Measurements from ENCODE around the gene KRT39.
"Not testable (repeated sequence)": the region's sequence is repeated elsewhere in the genome, so short reads cannot be mapped to it uniquely, and the experiment has no call there.

KRT39 gene

DNA sequence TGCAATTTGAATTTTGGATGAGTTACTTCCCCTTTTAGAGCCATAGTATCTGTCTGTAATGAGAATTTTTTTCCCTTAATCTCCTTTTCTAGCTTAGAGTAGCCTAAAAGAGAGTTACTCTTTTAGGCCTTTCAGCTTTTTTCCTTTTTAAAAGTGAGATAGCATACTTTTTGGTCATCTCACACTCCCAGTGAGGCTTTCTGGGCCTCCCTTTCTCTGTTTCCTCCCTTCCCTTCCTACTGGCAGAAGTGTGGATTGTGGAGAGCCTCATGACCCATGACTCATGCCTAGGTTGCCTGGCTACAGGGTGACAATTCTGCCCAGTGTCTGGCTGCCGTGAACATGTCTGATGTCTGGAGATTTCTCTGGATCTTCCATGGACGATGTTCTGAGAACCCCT is 44.5 kb downstream of the KRT39 start:
- H3K79me2 ChIP-seq (ENCODE audit: control insufficient read depth, insufficient read depth, low read length, unreplicated experiment) = no peaks in the 10 kb centered on the region
- H3K4me3 ChIP-seq (ENCODE audit: low read depth, low read length) = no peak overlapping the region
- no peaks in the 10 kb centered on the region for H3K27me3 ChIP-seq (ENCODE audit: insufficient read depth, low read length)
- no peaks in the 10 kb centered on the region for H3K36me3 ChIP-seq (ENCODE audit: insufficient read depth, low read length)
- peaks cover 13% of the 10 kb centered on the region for H3K4me1 ChIP-seq (ENCODE audit: control insufficient read depth, insufficient read depth, low read length, unreplicated experiment)
- H3K27ac ChIP-seq (ENCODE audit: low read depth, low read length) = peak overlapping the region; percentile 82
- H2AFZ ChIP-seq (ENCODE audit: low read length, unreplicated experiment) = peak overlapping the region; percentile 92

DNA sequence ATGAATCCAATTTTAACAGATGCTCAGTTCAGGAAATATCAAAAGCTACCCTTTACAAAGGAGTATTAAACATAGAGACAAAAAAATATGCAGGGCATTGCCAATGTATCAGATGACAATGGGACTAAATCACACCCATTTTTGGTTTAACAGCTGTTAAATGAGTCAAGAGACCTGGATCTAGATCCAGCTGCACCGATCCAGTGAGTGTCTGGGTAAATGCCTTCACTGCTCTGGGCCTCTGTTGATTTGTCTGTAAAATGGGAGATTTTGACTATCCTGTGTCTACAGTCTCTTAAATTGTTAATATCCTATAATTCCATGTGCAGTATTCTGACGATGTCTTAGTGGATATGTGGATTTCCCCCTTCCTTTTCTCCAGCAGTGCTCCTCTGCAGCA is 45.7 kb downstream of the KRT39 start:
- Histone ChIP-seq H3K4me1 (ENCODE audit: control insufficient read depth, insufficient read depth, low read length, unreplicated experiment) (peaks cover 18% of the 10 kb centered on the region), H3K79me2 (ENCODE audit: control insufficient read depth, insufficient read depth, low read length, unreplicated experiment) (no peaks in the 10 kb centered on the region), H3K4me3 (ENCODE audit: low read depth, low read length) (no peak overlapping the region), H3K27me3 (ENCODE audit: insufficient read depth, low read length) (no peaks in the 10 kb centered on the region), H3K36me3 (ENCODE audit: insufficient read depth, low read length) (no peaks in the 10 kb centered on the region), H3K27ac (ENCODE audit: low read depth, low read length) (no peak overlapping the region), H2AFZ (ENCODE audit: low read length, unreplicated experiment) (no peak overlapping the region)

DNA sequence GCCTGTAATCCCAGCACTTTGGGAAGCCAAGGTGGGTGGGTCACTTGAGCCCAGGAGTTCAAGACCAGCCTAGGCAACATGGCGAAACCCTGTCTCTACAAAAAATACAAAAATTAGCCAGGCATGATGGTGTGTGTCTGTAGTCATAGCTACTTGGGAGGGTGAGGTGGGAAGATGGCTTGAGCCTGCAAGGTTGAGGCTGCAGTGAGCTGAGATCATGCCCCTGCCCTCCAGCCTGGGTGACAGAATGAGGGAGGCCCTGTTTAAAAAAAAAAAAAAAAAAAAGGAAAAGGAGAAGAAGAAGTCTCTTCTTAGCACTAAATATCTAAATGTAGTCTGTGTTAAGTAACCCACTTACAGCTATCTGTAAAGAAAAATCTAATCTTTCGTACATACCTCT is 49.6 kb downstream of the KRT39 start:
- H2AFZ ChIP-seq (ENCODE audit: low read length, unreplicated experiment); H3K27me3 ChIP-seq (ENCODE audit: insufficient read depth, low read length); H3K27ac ChIP-seq (ENCODE audit: low read depth, low read length); H3K36me3 ChIP-seq (ENCODE audit: insufficient read depth, low read length); H3K4me3 ChIP-seq (ENCODE audit: low read depth, low read length); H3K79me2 ChIP-seq (ENCODE audit: control insufficient read depth, insufficient read depth, low read length, unreplicated experiment): not testable (repeated sequence)
- peaks cover 25% of the 10 kb centered on the region for H3K4me1 ChIP-seq (ENCODE audit: control insufficient read depth, insufficient read depth, low read length, unreplicated experiment)

GRCh38 chr17:40916366-40916765 is 50.4 kb downstream of the KRT39 start:
- no peaks in the 10 kb centered on the region for H3K79me2 ChIP-seq (ENCODE audit: control insufficient read depth, insufficient read depth, low read length, unreplicated experiment)
- H3K27ac ChIP-seq (ENCODE audit: low read depth, low read length) = peak overlapping the region; percentile 99
- no peaks in the 10 kb centered on the region for H3K36me3 ChIP-seq (ENCODE audit: insufficient read depth, low read length)
- H3K27me3 ChIP-seq (ENCODE audit: insufficient read depth, low read length) = no peaks in the 10 kb centered on the region
- no peak overlapping the region for H3K4me3 ChIP-seq (ENCODE audit: low read depth, low read length)
- H3K4me1 ChIP-seq (ENCODE audit: control insufficient read depth, insufficient read depth, low read length, unreplicated experiment) = peaks cover 22% of the 10 kb centered on the region
- H2AFZ ChIP-seq (ENCODE audit: low read length, unreplicated experiment) = peak overlapping the region; percentile 47

GRCh38 chr17:40915721-40916256 is 51.0 kb downstream of the KRT39 start:
- Histone ChIP-seq H3K27me3 (ENCODE audit: insufficient read depth, low read length) (no peaks in the 10 kb centered on the region), H3K4me3 (ENCODE audit: low read depth, low read length) (no peak overlapping the region), H2AFZ (ENCODE audit: low read length, unreplicated experiment) (peak overlapping the region; percentile 47), H3K27ac (ENCODE audit: low read depth, low read length) (peak overlapping the region; percentile 99), H3K4me1 (ENCODE audit: control insufficient read depth, insufficient read depth, low read length, unreplicated experiment) (peaks cover 25% of the 10 kb centered on the region), H3K79me2 (ENCODE audit: control insufficient read depth, insufficient read depth, low read length, unreplicated experiment) (no peaks in the 10 kb centered on the region), H3K36me3 (ENCODE audit: insufficient read depth, low read length) (no peaks in the 10 kb centered on the region)

- H2AFZ ChIP-seq (ENCODE audit: low read length, unreplicated experiment) = no peak overlapping the region
- H3K4me1 ChIP-seq (ENCODE audit: control insufficient read depth, insufficient read depth, low read length, unreplicated experiment) = peaks cover 30% of the 10 kb centered on the region
- H3K27me3 ChIP-seq (ENCODE audit: insufficient read depth, low read length) = no peaks in the 10 kb centered on the region
- H3K4me3 ChIP-seq (ENCODE audit: low read depth, low read length) = no peak overlapping the region
- H3K79me2 ChIP-seq (ENCODE audit: control insufficient read depth, insufficient read depth, low read length, unreplicated experiment) = no peaks in the 10 kb centered on the region
- peak overlapping the region; percentile 99 for H3K27ac ChIP-seq (ENCODE audit: low read depth, low read length)
- no peaks in the 10 kb centered on the region for H3K36me3 ChIP-seq (ENCODE audit: insufficient read depth, low read length)
These were observed 51.5 kb downstream of the KRT39 start for GRCh38 chr17:40915199-40915661.

GRCh38 chr17:40914075-40914855 is 52.5 kb downstream of the KRT39 start:
- H3K27ac ChIP-seq (ENCODE audit: low read depth, low read length) = peak overlapping the region; percentile 99

DNA sequence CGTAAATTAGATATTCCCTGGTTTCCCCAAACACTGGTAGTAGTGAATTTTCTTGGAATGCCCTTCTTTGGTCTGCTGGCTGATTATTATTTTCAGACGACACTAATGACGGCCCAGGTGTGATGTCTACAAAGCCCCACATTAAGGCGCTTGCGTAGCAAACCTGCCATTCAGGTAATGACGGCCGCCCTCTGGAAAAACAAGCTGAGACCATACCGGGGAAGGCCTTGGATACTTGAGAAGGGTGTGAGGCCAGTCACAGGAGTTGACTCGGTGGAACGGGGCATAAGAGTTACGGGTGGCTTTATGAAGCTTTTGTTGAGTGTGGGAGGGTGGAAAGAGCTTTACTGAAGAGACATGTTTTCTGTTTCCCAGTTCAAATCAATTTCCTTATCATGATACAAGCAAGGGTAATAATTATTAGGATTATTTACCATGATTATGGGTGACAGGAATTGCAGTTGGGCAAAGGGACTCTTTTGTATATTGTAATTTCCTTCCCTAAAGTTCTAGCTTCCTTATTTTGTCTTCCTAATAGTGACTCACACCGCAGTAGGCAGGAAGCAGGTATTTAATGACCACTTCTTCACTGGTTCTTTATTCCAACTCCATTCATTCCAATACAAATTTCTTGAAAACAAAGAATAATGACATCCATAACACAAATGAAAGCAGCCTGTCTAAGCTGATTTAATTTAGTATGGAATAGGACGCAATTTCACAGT is 54.1 kb downstream of the KRT39 start:
- H3K36me3 ChIP-seq (ENCODE audit: insufficient read depth, low read length) = no peaks in the 10 kb centered on the region
- no peak overlapping the region for H2AFZ ChIP-seq (ENCODE audit: low read length, unreplicated experiment)
- H3K27me3 ChIP-seq (ENCODE audit: insufficient read depth, low read length) = no peaks in the 10 kb centered on the region
- H3K4me1 ChIP-seq (ENCODE audit: control insufficient read depth, insufficient read depth, low read length, unreplicated experiment) = peaks cover 38% of the 10 kb centered on the region
- H3K4me3 ChIP-seq (ENCODE audit: low read depth, low read length) = no peak overlapping the region
- H3K79me2 ChIP-seq (ENCODE audit: control insufficient read depth, insufficient read depth, low read length, unreplicated experiment) = no peaks in the 10 kb centered on the region
- H3K27ac ChIP-seq (ENCODE audit: low read depth, low read length) = no peak overlapping the region

More at GRCh38 chr17:40914075-40914855, 52.5 kb downstream of the KRT39 start:
- H3K4me1 ChIP-seq (ENCODE audit: control insufficient read depth, insufficient read depth, low read length, unreplicated experiment) = peaks cover 38% of the 10 kb centered on the region
- H3K36me3 ChIP-seq (ENCODE audit: insufficient read depth, low read length) = no peaks in the 10 kb centered on the region
- H3K4me3 ChIP-seq (ENCODE audit: low read depth, low read length) = no peak overlapping the region
- no peak overlapping the region for H2AFZ ChIP-seq (ENCODE audit: low read length, unreplicated experiment)
- no peaks in the 10 kb centered on the region for H3K79me2 ChIP-seq (ENCODE audit: control insufficient read depth, insufficient read depth, low read length, unreplicated experiment)
- no peaks in the 10 kb centered on the region for H3K27me3 ChIP-seq (ENCODE audit: insufficient read depth, low read length)

DNA sequence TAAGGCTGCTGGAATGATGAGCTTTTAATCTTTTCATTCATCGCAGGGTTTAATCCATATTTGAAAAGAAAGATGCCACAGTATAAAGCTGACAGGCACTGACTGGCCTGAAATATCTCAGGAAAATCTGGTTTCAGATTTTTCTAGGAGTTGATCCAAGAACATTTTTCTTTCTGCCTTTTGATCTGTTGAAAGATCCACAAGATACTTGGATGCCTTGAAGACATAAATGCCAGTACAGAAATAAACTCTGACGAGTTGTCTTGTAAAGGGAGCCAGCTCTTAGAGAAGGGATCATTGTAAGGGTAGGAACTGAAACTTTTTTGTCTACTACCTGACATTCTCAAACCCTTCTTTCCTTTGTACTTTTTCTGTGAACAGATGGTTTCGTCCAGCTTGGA is 56.3 kb downstream of the KRT39 start:
- Histone ChIP-seq H3K79me2 (ENCODE audit: control insufficient read depth, insufficient read depth, low read length, unreplicated experiment) (no peaks in the 10 kb centered on the region), H3K27ac (ENCODE audit: low read depth, low read length) (peak overlapping the region; percentile 94), H3K36me3 (ENCODE audit: insufficient read depth, low read length) (no peaks in the 10 kb centered on the region), H3K4me3 (ENCODE audit: low read depth, low read length) (peak overlapping the region; percentile 45), H2AFZ (ENCODE audit: low read length, unreplicated experiment) (peak overlapping the region; percentile 66), H3K4me1 (ENCODE audit: control insufficient read depth, insufficient read depth, low read length, unreplicated experiment) (peaks cover 27% of the 10 kb centered on the region), H3K27me3 (ENCODE audit: insufficient read depth, low read length) (no peaks in the 10 kb centered on the region)

GRCh38 chr17:40909755-40910154 is 57.0 kb downstream of the KRT39 start:
- Histone ChIP-seq H3K4me3 (ENCODE audit: low read depth, low read length) (peak overlapping the region; percentile 45), H3K36me3 (ENCODE audit: insufficient read depth, low read length) (no peaks in the 10 kb centered on the region), H3K27ac (ENCODE audit: low read depth, low read length) (peak overlapping the region; percentile 94), H3K4me1 (ENCODE audit: control insufficient read depth, insufficient read depth, low read length, unreplicated experiment) (peaks cover 22% of the 10 kb centered on the region), H2AFZ (ENCODE audit: low read length, unreplicated experiment) (peak overlapping the region; percentile 66), H3K27me3 (ENCODE audit: insufficient read depth, low read length) (no peaks in the 10 kb centered on the region), H3K79me2 (ENCODE audit: control insufficient read depth, insufficient read depth, low read length, unreplicated experiment) (no peaks in the 10 kb centered on the region)

Data from ACC112 (cell line).